OCI-LY7 (cell line): ENCODE results near the gene SRC. TPM values are rescaled to one million over a fixed set of nuclear protein-coding genes. Genes with fewer than 3 reads are reported as not detected.
"Not testable (repeated sequence)": the region's sequence is repeated elsewhere in the genome, so short reads cannot be mapped to it uniquely, and the experiment has no call there.

Experiments used
- BruUV-seq: library from RNA; stranded (reverse); fragments of 400-500 nt; replicated peaks from 2 replicates; lab custom pipeline; 2021; lab: Mats Ljungman, UMichigan
- CTCF ChIA-PET: fragments of 300-600 bp; sonication (Branson Sonifier 250); formaldehyde crosslinking; loops from one replicate; lab custom pipeline; 2022; ENCODE audit warnings: antibody characterized with exemption; ENCODE audit not compliant: unreplicated experiment; lab: Charles Lee
- POLR2A ChIA-PET: fragments of 300-600 bp; sonication (Branson Sonifier 250); formaldehyde crosslinking; loops from one replicate; lab custom pipeline; 2022; ENCODE audit warnings: antibody characterized with exemption; lab: Charles Lee
- DNase-seq: peaks from one replicate; pipeline ENCODE4 v3.0.0-alpha.2; 2015; ENCODE audit warnings: low spot score
- H2AFZ ChIP-seq: fragments of 200-600 bp; sonication (generic), shearing (Covaris generic); 2 replicates; pipeline ENCODE4 v1.6.1; 2014; ENCODE audit warnings: mild to moderate bottlenecking, antibody characterized with exemption, low read length, moderate library complexity
- H3K27ac ChIP-seq: fragments of 200-600 bp; sonication (generic); 2 replicates; pipeline ENCODE4 v1.5.1; 2014; ENCODE audit warnings: mixed run types, low read depth, mild to moderate bottlenecking, moderate library complexity, low read length, inconsistent platforms; ENCODE audit not compliant: poor library complexity, severe bottlenecking
- H3K36me3 ChIP-seq: fragments of 200-600 bp; sonication (generic); 2 replicates; pipeline ENCODE4 v1.6.1; 2014; ENCODE audit warnings: mild to moderate bottlenecking, antibody characterized with exemption, low read length, moderate library complexity, mixed read lengths; ENCODE audit not compliant: insufficient read depth
- H3K4me1 ChIP-seq: fragments of 200-600 bp; sonication (generic); 2 replicates; pipeline ENCODE4 v1.5.1; 2014; ENCODE audit warnings: mild to moderate bottlenecking, low read length; ENCODE audit not compliant: insufficient read depth, poor library complexity, severe bottlenecking
- H3K4me2 ChIP-seq: fragments of 200-600 bp; sonication (generic); 2 replicates; pipeline ENCODE4 v1.6.1; 2014; ENCODE audit warnings: mild to moderate bottlenecking, low read length
- H3K4me3 ChIP-seq: fragments of 200-600 bp; sonication (generic); 2 replicates; pipeline ENCODE4 v1.5.1; 2014; ENCODE audit warnings: mild to moderate bottlenecking, low read depth, low read length; ENCODE audit not compliant: poor library complexity, severe bottlenecking
- H3K79me2 ChIP-seq: fragments of 200-600 bp; sonication (generic); 2 replicates; pipeline ENCODE4 v1.6.1; 2016; ENCODE audit warnings: low read depth, mild to moderate bottlenecking, low read length, moderate library complexity, mixed read lengths; ENCODE audit not compliant: insufficient read depth
- H3K9me2 ChIP-seq: fragments of 200-600 bp; sonication (generic); 2 replicates; pipeline ENCODE4 v1.6.1; 2016; ENCODE audit warnings: mild to moderate bottlenecking, low read length, mixed read lengths; ENCODE audit not compliant: insufficient read depth
- H3K9me3 ChIP-seq: fragments of 200-600 bp; sonication (generic); 2 replicates; pipeline ENCODE4 v1.6.1; 2014; ENCODE audit warnings: mild to moderate bottlenecking, mixed run types, low read length, mixed read lengths
- H4K20me1 ChIP-seq: fragments of 200-600 bp; sonication (generic); 2 replicates; pipeline ENCODE4 v1.6.1; 2014; ENCODE audit warnings: mild to moderate bottlenecking, antibody characterized with exemption, low read length, moderate library complexity, mixed read lengths; ENCODE audit not compliant: insufficient read depth
- EZH2phosphoT487 ChIP-seq: fragments of 200-600 bp; sonication (generic); IDR thresholded peaks from 2 replicates; pipeline ENCODE4 v1.6.1; 2018; ENCODE audit warnings: low read depth, borderline replicate concordance, mild to moderate bottlenecking, mixed run types, antibody characterized with exemption, low read length, moderate library complexity, mixed read lengths
- intact Hi-C: fragments of 100-400 bp; cut with micrococcal nuclease; formaldehyde crosslinking; loops from one replicate; pipeline ENCODE4 v1.10.0; 2022; ENCODE audit not compliant: unreplicated experiment
- total RNA-seq, 2 experiments: library from RNA; depleted of rRNA in 1 of 2; stranded (reverse); fragments of >200 nt in 1 of 2; shearing (Covaris generic) in 1 of 2; gene quantifications; 2 replicates each; pipeline ENCODE4 v1.2.3, GENCODE V29; 2014 to 2022
- TF ChIP-seq, protein P1 (sequence below): fragments of 200-600 bp; sonication (generic); conservative IDR thresholded peaks from 2 replicates; pipeline ENCODE4 v1.5.1; 2014; ENCODE audit warnings: mild to moderate bottlenecking, antibody characterized with exemption, low read length, moderate library complexity, mixed read lengths

SRC gene
- total RNA-seq, 2 experiments from 2014 or later = 0.72 to 3.7 TPM

DNA sequence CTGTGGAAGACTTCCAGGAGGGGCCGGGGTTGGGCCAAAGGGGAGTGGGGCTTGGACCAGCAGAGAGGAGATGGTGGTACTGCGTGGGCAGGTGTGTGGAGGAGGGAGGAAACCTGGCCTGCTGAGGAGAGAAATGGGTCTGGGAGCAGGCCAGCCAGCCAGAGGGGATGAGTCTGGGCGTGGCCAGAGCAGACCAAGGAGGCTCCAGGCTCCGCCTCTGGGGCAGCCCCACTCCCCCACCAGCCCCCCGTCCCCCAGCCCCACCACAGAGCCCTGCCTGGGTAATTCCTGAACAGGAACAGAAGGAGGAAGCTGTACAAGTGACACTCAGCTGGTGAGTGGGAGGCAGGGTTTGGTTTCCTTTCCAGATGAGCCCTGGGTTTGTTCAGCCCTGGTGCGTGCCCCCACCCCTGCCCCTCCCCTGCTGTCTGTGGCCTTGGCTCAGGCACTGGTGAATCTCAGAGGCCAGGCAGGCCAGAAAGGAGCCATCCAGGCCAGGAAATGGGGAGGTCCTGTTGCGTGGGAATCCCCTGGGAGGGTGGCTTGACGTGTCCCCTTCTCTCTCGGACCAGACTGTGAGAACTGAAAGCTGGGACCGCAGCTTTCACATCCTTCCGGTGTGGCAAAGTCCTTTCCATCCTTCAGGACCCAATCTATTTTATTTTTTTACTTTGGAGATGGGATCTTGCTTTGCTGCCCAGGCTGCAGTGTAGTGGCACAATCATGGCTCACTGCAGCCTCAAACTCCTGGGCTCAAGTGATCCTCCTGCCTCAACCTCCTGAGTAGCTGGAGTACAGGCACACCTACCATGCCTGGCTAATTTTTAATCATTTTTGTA, 9.4 kb upstream of the SRC start:
- intact Hi-C loops = no loop called here
- CTCF ChIA-PET = interaction anchor here (0.6 kb wide), 2 partner anchors 121 to 177 kb away, joined by 3 to 5 read pairs; no protein-coding TSS in a partner anchor
- no peak overlapping the region for H3K4me3 ChIP-seq

DNA sequence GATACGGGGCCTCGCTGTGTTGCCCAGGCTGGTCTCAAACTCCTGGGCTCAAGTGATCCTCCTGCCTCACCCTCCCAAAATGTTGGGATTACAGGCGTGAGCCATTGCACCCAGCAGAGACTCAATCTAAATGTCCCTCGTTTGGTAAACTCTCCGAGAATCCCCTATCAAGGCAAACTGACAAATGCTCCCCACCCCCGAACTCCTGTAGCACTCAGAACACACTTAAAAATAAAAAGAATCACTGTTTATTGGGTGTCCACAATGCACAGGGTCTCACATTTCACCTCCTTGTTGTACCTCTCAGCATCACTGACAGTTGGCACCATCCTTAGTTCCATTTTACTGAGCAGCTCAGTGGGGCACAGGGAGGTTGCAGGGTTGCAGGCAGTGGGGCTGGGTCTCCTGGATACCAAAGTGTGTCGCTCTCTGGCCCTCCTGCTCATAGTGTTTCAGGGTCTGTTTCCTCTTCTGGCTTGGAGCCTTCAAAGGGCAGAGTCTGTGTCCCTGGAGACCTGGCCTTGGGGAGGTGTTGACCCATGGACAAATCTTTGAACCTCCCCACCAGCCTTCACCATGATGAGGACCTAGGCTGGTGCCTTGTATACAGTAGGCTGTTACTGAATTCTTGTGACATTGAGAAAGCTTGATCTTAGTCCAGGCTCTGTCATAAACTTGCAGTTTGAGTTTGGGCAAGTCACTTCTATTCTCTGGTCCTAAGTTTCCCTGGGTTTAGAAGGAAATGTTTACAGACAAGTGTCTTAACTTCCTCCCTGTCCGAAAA, 8.5 kb upstream of the SRC start:
- Histone ChIP-seq H3K4me1 (peaks cover 17% of the 10 kb centered on the region), H3K4me3 (no peak overlapping the region), H3K27ac (no peak overlapping the region), H3K36me3 (no peaks in the 10 kb centered on the region), H3K79me2 (no peaks in the 10 kb centered on the region), H2AFZ (no peak overlapping the region), H4K20me1 (no peaks in the 10 kb centered on the region), H3K9me2 (no peaks in the 10 kb centered on the region), H3K4me2 (no peak overlapping the region), H3K9me3 (no peaks in the 10 kb centered on the region)
- TF ChIP-seq EZH2phosphoT487 = no peak
- TF ChIP-seq, protein P1, sequence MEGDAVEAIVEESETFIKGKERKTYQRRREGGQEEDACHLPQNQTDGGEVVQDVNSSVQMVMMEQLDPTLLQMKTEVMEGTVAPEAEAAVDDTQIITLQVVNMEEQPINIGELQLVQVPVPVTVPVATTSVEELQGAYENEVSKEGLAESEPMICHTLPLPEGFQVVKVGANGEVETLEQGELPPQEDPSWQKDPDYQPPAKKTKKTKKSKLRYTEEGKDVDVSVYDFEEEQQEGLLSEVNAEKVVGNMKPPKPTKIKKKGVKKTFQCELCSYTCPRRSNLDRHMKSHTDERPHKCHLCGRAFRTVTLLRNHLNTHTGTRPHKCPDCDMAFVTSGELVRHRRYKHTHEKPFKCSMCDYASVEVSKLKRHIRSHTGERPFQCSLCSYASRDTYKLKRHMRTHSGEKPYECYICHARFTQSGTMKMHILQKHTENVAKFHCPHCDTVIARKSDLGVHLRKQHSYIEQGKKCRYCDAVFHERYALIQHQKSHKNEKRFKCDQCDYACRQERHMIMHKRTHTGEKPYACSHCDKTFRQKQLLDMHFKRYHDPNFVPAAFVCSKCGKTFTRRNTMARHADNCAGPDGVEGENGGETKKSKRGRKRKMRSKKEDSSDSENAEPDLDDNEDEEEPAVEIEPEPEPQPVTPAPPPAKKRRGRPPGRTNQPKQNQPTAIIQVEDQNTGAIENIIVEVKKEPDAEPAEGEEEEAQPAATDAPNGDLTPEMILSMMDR = no peak
- intact Hi-C loops = no loop called here
- DNase-seq = no peak
- no TSS peak for BruUV-seq
- ChIA-PET POLR2A (no interaction called here), CTCF (no interaction called here)

More for the DNA sequence above, 9.4 kb upstream of the SRC start:
- Histone ChIP-seq H3K4me2 (peak overlapping the region; percentile 38; the same call in 1 of the 2 replicates), H3K9me3 (no peaks in the 10 kb centered on the region), H3K36me3 (no peaks in the 10 kb centered on the region), H2AFZ (no peak overlapping the region), H3K9me2 (no peaks in the 10 kb centered on the region), H3K4me1 (peaks cover 17% of the 10 kb centered on the region), H4K20me1 (no peaks in the 10 kb centered on the region), H3K79me2 (no peaks in the 10 kb centered on the region), H3K27ac (no peak overlapping the region)
- no TSS peak for BruUV-seq
- peak; percentile 30 for DNase-seq
- POLR2A ChIA-PET = interaction anchor here (0.6 kb wide), 1 partner anchor 16 kb away, joined by 3 read pairs; no protein-coding TSS in a partner anchor
- no peak for TF ChIP-seq EZH2phosphoT487
- TF ChIP-seq, protein P1 = no peak

DNA sequence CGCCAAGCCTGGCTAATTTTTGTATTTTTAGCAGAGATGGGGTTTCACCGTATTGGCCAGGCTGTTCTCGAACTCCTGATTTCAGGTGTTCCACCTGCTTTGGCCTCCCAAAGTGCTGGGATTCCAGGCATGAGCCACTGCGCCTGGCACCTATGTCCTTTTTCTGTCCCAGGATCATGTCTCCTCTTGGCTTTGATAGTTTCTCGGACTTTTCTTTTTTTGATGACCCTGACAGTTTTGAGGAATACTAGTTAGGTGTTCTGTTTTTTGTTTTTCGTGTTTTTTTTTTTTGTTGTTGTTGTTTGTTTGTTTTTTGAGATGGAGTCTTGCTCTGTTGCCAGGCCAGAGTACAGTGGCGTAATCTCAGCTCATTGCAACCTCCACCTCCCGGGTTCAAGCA, 7.6 kb upstream of the SRC start:
- H4K20me1 ChIP-seq, H2AFZ ChIP-seq, DNase-seq, POLR2A ChIA-PET, BruUV-seq, H3K79me2 ChIP-seq, H3K9me2 ChIP-seq, H3K4me3 ChIP-seq, H3K36me3 ChIP-seq, intact Hi-C loops, H3K27ac ChIP-seq, H3K4me2 ChIP-seq, H3K9me3 ChIP-seq, CTCF ChIA-PET: not testable (repeated sequence)
- peaks cover 17% of the 10 kb centered on the region for H3K4me1 ChIP-seq
